ENCODE data around the gene PTPMT1. TPM values are rescaled to one million over a fixed set of nuclear protein-coding genes. Genes with fewer than 3 reads are reported as not detected.

PTPMT1 gene
- total RNA-seq, 4 donors from 2014 or later, result 109 to 208 (median 121) TPM

DNA sequence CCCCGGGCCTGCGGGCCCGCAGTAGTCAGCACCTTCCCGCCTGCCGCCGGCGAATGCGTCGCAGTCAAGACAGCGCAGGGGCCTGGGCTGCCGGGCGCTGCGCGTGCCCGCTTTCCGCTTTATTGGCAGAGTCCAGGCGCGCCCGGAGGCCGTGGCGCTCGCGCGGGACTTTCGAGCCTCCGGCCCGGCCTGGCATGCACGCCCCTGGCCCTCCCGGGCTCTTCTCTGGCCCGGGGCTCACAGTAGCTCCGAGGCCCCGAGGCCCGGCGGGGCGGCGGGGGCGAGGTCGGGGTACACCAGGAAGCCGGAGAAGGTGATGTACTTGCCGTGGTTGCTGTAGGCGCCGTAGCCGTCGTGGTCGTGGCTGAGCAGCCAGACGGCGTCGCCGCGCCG lies 24.2 kb downstream of the PTPMT1 start:
- TF ChIP-seq, protein P1, sequence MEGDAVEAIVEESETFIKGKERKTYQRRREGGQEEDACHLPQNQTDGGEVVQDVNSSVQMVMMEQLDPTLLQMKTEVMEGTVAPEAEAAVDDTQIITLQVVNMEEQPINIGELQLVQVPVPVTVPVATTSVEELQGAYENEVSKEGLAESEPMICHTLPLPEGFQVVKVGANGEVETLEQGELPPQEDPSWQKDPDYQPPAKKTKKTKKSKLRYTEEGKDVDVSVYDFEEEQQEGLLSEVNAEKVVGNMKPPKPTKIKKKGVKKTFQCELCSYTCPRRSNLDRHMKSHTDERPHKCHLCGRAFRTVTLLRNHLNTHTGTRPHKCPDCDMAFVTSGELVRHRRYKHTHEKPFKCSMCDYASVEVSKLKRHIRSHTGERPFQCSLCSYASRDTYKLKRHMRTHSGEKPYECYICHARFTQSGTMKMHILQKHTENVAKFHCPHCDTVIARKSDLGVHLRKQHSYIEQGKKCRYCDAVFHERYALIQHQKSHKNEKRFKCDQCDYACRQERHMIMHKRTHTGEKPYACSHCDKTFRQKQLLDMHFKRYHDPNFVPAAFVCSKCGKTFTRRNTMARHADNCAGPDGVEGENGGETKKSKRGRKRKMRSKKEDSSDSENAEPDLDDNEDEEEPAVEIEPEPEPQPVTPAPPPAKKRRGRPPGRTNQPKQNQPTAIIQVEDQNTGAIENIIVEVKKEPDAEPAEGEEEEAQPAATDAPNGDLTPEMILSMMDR (IDR thresholded peaks at IDR 0.05; ENCODE audit: low read depth), result no peak

DNA sequence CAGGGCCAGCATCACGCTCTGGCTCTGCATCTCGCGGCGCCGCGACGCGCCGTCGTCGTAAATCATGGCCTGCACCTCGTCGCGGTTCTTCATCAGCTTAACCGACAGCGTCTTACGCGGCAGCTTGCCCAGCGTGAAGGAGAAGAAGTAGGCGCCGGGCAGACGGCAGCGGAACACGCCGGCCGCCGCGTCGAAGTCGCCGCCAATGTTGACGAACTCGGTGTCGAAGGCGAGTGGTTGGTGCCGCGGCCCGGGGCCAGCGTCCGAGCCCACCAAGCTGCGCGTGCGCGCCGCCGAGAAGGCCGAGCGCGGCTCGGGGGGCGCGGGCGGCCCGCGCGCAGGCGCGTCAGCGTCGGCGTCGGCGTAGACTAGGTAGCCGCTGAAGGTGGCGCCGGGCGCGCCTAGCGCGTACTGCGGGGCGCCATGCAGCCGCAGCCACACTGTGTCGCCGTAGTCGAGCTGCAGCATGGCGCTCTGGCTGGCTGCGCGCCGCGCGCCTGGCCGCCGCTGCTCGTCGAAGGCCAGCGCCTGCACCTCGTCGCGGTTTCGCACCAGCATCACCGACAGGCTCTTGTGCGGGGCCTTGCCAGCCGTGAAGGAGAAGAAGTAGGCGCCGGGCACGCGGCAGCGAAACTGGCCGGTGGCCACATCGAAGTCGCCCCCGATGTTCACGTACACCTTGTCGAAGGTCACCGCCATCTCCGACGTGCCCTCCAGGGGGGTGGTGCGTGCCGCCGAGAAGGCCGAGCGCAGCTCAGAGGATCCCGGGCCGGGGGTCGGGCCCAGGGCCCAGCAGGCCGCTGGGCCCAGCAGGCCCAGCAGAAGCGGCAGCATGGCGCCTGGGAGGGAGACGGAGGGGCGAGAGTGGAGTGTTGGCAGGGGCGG lies 24.8 kb downstream of the PTPMT1 start:
- TF ChIP-seq, protein P1 (IDR thresholded peaks at IDR 0.05; ENCODE audit: low read depth), result no peak

DNA sequence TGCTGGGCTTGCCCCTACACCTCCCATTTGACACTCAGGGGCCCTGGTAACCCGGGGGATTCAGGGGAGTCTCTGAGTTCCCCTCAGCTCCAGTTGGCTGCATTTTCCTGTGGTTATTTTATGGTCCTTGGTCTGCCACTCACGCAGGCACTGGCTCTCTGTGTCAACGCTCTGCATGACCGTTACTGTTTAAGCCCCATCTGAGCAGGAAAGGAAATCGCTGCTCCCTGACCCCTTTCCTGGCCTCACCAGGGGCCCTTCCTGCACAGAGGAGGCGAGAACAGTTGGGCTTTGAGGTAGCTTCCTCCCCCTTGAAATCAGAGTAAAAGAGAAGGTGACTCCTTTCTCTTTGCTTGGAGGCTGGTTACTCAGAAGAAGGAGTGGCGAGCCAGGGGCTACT lies 26.4 kb downstream of the PTPMT1 start:
- TF ChIP-seq, protein P1 (IDR thresholded peaks at IDR 0.05; ENCODE audit: low read depth), result no peak

DNA sequence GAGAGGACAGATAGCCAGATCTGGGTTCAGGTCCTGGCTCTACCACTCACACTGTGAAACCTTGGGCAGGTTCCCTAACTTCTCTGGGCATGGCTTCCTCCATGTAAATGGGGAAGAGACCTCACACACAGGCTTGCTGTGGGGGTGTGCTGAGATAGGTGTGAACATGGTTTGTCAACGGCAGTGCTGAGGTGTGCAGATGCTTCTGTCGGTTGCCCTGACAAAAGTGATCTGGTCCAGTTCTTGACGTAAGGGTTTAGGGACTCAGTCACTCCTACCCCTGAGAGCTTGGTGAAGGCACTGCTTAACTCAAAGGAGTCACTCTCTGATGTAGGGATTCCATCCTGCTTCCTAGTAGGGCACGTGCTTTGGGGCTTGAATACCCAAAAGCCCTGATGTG lies 26.9 kb downstream of the PTPMT1 start:
- TF ChIP-seq, protein P1 (IDR thresholded peaks at IDR 0.05; ENCODE audit: low read depth), result no peak

DNA sequence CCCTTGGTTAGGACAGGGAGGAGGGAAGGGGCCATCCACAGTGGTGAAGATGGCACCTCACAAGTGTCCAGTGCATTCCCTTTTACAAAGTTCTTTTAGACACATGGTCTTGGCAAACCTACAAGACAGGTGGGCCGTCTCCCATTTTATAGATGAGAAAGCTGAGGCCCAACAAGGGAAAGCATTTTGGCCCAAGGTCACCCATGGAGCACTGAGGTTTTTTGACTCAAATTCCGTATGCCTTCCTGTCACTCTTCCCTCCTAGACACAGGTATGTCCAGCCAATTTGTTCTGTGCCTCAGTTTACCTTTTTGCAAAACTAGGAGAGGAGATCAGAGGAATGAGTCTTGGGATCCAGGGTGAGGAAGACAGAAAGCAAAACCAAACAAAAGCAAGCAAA lies 27.6 kb downstream of the PTPMT1 start:
- TF ChIP-seq, protein P1 (IDR thresholded peaks at IDR 0.05; ENCODE audit: low read depth), result no peak

DNA sequence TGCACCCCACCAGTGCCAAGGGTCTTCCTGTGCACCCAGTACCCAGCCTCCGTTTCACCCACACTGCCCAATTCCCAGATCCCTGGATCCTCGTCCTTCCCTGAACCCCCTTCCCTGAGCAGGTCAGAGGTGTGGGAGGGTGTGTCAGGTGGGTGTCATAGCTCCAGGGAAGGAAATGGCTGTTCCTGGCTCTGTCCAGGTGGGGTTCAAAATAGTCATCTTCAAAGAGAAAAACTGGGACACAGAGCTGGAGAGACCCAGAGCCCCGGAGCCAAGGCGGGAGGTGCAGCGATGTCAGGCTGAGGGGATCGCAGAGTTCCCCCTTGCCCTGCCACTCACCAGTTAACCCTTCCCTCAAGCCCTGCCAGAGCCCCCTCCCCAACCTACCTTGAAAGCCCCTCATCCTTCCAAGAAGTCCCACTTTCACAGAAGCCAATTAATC lies 28.1 kb downstream of the PTPMT1 start:
- TF ChIP-seq, protein P1 (IDR thresholded peaks at IDR 0.05; ENCODE audit: low read depth), result no peak

DNA sequence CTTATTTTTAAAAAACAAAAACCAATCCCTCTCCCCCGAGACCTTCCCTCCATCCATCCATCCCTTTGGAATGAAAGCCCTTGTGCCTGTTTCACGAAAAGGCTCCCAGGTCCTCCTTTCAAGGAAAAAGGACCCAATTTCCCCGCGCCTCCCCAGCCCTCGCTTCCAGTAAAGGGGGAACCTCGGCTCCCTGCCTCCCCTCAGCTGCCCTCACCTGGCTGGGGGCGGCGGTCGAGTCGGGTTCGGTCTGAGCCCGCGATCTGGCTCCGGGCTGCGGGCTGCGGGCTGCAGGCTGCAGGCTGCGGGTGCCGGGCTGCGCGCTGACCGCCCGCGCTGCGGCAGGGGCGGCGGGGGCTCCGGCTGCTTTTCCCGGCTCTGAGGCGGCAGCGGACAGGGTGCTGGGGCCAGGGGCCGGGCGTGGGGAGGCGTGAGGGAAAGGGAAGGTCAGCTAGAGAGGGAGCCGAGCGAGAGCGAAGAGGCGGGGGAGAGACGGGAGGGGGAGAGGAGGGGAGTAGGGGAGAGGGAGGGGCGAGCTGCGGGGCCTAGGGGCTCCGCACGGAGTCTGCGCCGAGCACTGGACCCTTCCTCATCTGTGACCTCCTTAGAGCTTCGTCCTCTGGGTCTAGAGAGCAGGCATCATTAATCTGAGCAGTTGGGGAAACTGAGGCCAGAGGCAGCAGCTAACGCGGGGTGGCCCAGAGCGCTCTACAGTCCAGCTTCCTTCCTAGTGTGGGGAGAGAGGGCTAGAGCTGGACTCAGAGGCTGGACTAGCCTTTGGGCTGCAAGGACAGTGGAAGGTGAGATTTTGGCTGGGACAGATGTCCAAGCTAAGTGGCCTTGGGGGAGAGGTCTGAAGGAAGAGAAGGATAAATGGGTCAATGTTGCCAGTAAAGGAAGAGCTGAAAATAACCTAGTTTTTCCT lies 28.8 kb downstream of the PTPMT1 start, which contains the start of gene C1QTNF4:
Gene C1QTNF4, minus strand, starts transcription at position 478 of the 922 bp plus-strand sequence. CDS start 3,601 bp downstream, outside the sequence.
- TF ChIP-seq, protein P1 (IDR thresholded peaks at IDR 0.05; ENCODE audit: low read depth), result no peak
